ENCODE data around the gene LRRC8D.

LRRC8D gene

GRCh38 chr1:89808441-89809117 is 12.3 kb upstream of the LRRC8D start:
- H3K4me3 ChIP-seq (ENCODE audit: low read length), result no peak overlapping the region
- TF ChIP-seq, protein P1, sequence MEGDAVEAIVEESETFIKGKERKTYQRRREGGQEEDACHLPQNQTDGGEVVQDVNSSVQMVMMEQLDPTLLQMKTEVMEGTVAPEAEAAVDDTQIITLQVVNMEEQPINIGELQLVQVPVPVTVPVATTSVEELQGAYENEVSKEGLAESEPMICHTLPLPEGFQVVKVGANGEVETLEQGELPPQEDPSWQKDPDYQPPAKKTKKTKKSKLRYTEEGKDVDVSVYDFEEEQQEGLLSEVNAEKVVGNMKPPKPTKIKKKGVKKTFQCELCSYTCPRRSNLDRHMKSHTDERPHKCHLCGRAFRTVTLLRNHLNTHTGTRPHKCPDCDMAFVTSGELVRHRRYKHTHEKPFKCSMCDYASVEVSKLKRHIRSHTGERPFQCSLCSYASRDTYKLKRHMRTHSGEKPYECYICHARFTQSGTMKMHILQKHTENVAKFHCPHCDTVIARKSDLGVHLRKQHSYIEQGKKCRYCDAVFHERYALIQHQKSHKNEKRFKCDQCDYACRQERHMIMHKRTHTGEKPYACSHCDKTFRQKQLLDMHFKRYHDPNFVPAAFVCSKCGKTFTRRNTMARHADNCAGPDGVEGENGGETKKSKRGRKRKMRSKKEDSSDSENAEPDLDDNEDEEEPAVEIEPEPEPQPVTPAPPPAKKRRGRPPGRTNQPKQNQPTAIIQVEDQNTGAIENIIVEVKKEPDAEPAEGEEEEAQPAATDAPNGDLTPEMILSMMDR (IDR thresholded peaks at IDR 0.05; ENCODE audit: insufficient read depth, low read depth, low read length, missing control alignments), result no peak
- peak; percentile 91 for DNase-seq (ENCODE audit: low read depth)

DNA sequence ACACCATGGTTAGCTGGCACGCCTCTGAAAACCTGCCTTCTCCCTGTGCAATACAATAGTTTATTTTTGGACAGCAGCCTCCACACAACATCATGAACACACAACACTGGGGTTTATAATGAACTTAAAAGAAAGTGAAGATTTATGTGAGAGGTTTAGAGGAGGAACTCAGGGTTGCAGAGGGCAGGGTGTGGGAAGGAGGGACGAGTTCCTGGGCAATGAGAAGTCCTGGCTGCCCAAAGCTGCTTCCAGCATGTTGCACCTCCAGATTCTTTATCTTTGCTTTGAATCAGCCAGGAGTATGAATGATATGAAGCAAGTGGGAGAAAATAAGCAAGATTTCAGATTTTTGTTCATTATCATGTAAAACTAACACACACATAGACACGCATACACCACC is 11.3 kb upstream of the LRRC8D start:
- no peak overlapping the region for H3K4me3 ChIP-seq (ENCODE audit: low read length)
- TF ChIP-seq, protein P1 (IDR thresholded peaks at IDR 0.05; ENCODE audit: insufficient read depth, low read depth, low read length, missing control alignments), result no peak

DNA sequence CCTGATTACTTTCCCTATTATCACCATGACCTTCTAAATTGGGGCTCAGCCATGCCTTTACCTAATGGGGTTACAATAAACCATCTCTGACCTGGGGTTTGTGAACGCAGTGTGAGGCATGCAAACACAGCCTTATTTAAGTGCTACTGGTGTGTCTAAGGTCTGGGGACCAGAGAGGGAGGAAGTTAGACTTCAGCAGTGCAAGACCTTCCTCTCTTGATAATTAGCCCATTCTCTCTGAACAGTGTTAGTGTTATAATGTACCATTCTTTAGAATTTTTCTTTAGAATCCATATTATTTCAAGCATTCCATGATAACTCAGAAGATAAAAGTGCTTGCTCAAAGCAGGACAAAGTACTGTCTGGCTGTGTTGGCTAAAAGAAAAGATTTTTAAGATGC is 10.5 kb upstream of the LRRC8D start:
- H3K4me3 ChIP-seq (ENCODE audit: low read length), result no peak overlapping the region
- TF ChIP-seq, protein P1 (IDR thresholded peaks at IDR 0.05; ENCODE audit: insufficient read depth, low read depth, low read length, missing control alignments), result no peak
- no peak for DNase-seq (ENCODE audit: low read depth)

More for the DNA sequence above, 11.3 kb upstream of the LRRC8D start:
- DNase-seq (ENCODE audit: low read depth), result no peak

GRCh38 chr1:89810880-89811279 is 10.0 kb upstream of the LRRC8D start:
- DNase-seq (ENCODE audit: low read depth), result no peak
- TF ChIP-seq, protein P1 (IDR thresholded peaks at IDR 0.05; ENCODE audit: insufficient read depth, low read depth, low read length, missing control alignments), result no peak
- no peak overlapping the region for H3K4me3 ChIP-seq (ENCODE audit: low read length)

GRCh38 chr1:89812992-89813391 is 7.8 kb upstream of the LRRC8D start:
- no peak overlapping the region for H3K4me3 ChIP-seq (ENCODE audit: low read length)
- TF ChIP-seq, protein P1 (IDR thresholded peaks at IDR 0.05; ENCODE audit: insufficient read depth, low read depth, low read length, missing control alignments), result no peak
- DNase-seq (ENCODE audit: low read depth), result no peak

- H3K4me3 ChIP-seq (ENCODE audit: low read length), result no peak overlapping the region
- DNase-seq (ENCODE audit: low read depth), result no peak
- TF ChIP-seq, protein P1 (IDR thresholded peaks at IDR 0.05; ENCODE audit: insufficient read depth, low read depth, low read length, missing control alignments), result no peak
These were observed 5.8 kb upstream of the LRRC8D start for GRCh38 chr1:89815040-89815439.

- H3K4me3 ChIP-seq (ENCODE audit: low read length), result no peak overlapping the region
- TF ChIP-seq, protein P1 (IDR thresholded peaks at IDR 0.05; ENCODE audit: insufficient read depth, low read depth, low read length, missing control alignments), result no peak
- DNase-seq (ENCODE audit: low read depth), result no peak
These were observed 5.2 kb upstream of the LRRC8D start for GRCh38 chr1:89815611-89816010.
